Type B pancreatic cell (in vitro differentiated cells): Measurements from ENCODE around the gene DSCAM. TPM values are rescaled to one million over a fixed set of nuclear protein-coding genes. Genes with fewer than 3 reads are reported as not detected.

Experiments used
- DNase-seq: peaks from one replicate; pipeline ENCODE4 v3.0.0; 2021; ENCODE audit warnings: mixed read lengths; ENCODE audit not compliant: unreplicated experiment; ENCODE audit errors: extremely low spot score
- H3K27ac Mint-ChIP-seq: 2 replicates; pipeline ENCODE4 v1.8.0; 2021; ENCODE audit warnings: mild to moderate bottlenecking, mixed read lengths
- H3K27me3 Mint-ChIP-seq: 2 replicates; pipeline ENCODE4 v1.8.0; 2021; ENCODE audit warnings: mixed read lengths
- H3K36me3 Mint-ChIP-seq: 2 replicates; pipeline ENCODE4 v1.8.0; 2021; ENCODE audit warnings: mixed read lengths
- H3K4me1 Mint-ChIP-seq: one replicate; pipeline ENCODE4 v1.8.0; 2021; ENCODE audit warnings: mixed read lengths; ENCODE audit not compliant: unreplicated experiment
- H3K4me3 Mint-ChIP-seq: 2 replicates; pipeline ENCODE4 v1.8.0; 2021; ENCODE audit warnings: mild to moderate bottlenecking, mixed read lengths
- H3K9me3 Mint-ChIP-seq: 2 replicates; pipeline ENCODE4 v1.8.0; 2021; ENCODE audit warnings: mixed read lengths
- total RNA-seq: library from RNA; stranded (reverse); gene quantifications from 2 replicates; pipeline ENCODE4 v1.2.1, GENCODE V29; 2021; ENCODE audit warnings: low replicate concordance
- TF ChIP-seq, protein P1 (sequence below): fragments of 200-600 bp; sonication (generic); conservative IDR thresholded peaks from 2 replicates; pipeline ENCODE4 v1.5.0; 2021; ENCODE audit warnings: antibody characterized with exemption, mild to moderate bottlenecking

The DSCAM gene
- total RNA-seq, 1 donor from 2014 or later = 1.4 TPM

DNA sequence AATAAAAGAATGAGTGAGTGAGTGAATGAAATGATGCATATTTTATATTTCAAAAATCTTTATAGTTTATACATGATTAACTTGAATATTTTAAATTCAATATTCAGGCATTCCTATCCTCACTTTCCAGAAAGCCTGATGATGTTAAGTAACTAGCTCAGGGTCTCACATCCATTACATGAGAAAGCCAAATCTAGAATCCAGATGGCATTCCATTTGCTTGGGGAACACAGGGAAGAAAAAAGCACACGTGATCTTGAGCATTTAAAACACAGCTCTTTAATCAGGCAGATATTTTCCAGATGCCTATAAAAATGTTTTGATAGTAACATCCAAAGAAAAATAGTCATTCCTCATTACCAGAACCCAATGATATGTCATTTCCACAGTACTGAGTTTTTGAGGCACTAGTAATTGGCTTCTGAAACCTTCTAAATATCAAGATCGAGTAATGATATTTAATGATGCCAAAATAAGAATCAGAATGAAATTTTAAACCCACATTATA is 291.9 kb downstream of the DSCAM start:
- DNase-seq = no peak
- Mint-ChIP-seq H3K4me1 (peaks cover 3% of the 10 kb centered on the region), H3K27me3 (no peaks in the 10 kb centered on the region), H3K36me3 (no peaks in the 10 kb centered on the region), H3K27ac (no peak overlapping the region), H3K4me3 (no peak overlapping the region), H3K9me3 (no peaks in the 10 kb centered on the region)
- TF ChIP-seq, protein P1, sequence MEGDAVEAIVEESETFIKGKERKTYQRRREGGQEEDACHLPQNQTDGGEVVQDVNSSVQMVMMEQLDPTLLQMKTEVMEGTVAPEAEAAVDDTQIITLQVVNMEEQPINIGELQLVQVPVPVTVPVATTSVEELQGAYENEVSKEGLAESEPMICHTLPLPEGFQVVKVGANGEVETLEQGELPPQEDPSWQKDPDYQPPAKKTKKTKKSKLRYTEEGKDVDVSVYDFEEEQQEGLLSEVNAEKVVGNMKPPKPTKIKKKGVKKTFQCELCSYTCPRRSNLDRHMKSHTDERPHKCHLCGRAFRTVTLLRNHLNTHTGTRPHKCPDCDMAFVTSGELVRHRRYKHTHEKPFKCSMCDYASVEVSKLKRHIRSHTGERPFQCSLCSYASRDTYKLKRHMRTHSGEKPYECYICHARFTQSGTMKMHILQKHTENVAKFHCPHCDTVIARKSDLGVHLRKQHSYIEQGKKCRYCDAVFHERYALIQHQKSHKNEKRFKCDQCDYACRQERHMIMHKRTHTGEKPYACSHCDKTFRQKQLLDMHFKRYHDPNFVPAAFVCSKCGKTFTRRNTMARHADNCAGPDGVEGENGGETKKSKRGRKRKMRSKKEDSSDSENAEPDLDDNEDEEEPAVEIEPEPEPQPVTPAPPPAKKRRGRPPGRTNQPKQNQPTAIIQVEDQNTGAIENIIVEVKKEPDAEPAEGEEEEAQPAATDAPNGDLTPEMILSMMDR = no peak

DNA sequence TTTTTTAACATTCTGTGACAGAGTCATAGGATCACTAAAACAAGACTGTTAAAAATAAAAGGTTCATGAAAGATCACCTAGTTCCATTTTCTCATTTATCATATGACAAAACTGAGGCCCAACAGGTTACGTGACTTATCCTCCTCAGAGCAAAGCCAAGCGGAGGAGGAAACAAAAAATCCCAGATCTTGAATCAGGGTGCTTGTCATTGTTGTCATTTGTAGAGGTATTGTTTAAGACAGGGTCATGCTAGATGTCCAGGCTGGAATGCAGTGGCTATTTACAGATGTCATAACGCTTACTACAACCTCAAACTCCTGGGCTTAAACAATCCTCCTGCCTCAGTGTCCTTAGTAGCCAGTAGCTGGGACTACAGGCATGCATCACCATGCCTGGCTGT is 293.2 kb downstream of the DSCAM start:
- peak overlapping the region; percentile 14 for H3K27ac Mint-ChIP-seq

DNA sequence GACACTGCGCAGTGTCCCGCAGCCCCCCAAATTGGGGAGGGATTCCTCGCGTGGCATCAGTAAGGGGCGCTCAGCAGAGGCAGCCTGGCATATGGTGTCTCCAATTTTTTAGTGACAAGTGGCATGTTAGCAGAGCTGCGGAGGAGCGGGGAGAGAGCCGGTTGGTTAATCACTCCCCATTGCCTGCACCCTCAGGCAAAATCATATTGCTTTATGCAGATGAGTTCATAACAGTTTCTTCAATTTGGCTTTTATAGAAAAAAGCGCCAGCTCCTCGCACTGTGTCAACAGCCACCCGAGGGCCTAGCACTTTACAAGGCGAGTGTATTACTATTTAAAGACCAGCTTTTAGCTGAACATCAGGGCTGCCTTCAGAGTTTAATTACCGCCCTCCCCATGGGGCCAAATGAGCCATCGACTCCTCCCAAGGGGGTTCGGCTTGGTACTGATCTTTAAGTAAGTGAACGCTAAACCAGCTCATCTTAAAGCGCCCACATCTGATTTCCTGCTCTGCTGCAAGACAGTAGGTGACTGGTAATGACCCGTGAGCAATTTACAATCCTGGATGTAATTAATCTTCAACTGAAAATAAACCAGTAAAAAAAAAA is 298.9 kb downstream of the DSCAM start:
- H3K27ac Mint-ChIP-seq = no peak overlapping the region
- TF ChIP-seq, protein P1 = no peak
- no peak overlapping the region for H3K4me3 Mint-ChIP-seq
- H3K36me3 Mint-ChIP-seq = no peaks in the 10 kb centered on the region
- no peak for DNase-seq
- H3K27me3 Mint-ChIP-seq = no peaks in the 10 kb centered on the region
- no peaks in the 10 kb centered on the region for H3K4me1 Mint-ChIP-seq
- H3K9me3 Mint-ChIP-seq = peaks cover 4% of the 10 kb centered on the region

More for the DNA sequence above, 293.2 kb downstream of the DSCAM start:
- TF ChIP-seq, protein P1 = no peak
- peaks cover 3% of the 10 kb centered on the region for H3K4me1 Mint-ChIP-seq
- H3K27me3 Mint-ChIP-seq = no peaks in the 10 kb centered on the region
- no peak overlapping the region for H3K4me3 Mint-ChIP-seq
- no peak for DNase-seq
- no peaks in the 10 kb centered on the region for H3K36me3 Mint-ChIP-seq
- no peaks in the 10 kb centered on the region for H3K9me3 Mint-ChIP-seq

DNA sequence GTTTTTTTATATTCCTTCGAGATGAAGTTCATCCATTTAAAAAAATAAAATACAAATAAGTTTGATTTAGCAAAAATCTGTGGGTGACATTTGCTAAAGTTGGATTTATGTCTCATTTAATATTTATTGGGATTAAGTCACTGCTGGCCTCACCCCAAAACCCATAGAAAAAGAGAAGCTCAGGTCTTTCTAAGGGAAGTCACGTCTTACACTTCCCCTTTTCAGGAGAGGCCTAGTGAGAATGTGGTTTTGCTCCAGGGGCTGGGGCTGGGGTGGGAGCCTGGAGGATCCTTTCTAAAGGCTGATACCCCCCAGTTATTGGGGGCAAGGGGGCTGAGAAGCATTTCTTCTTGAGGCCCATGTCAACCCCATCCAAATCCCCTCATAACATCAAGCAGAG is 300.3 kb downstream of the DSCAM start:
- Mint-ChIP-seq H3K36me3 (no peaks in the 10 kb centered on the region), H3K4me1 (no peaks in the 10 kb centered on the region), H3K27me3 (no peaks in the 10 kb centered on the region), H3K27ac (no peak overlapping the region), H3K4me3 (no peak overlapping the region), H3K9me3 (peaks cover 4% of the 10 kb centered on the region)
- TF ChIP-seq, protein P1 = no peak
- no peak for DNase-seq

DNA sequence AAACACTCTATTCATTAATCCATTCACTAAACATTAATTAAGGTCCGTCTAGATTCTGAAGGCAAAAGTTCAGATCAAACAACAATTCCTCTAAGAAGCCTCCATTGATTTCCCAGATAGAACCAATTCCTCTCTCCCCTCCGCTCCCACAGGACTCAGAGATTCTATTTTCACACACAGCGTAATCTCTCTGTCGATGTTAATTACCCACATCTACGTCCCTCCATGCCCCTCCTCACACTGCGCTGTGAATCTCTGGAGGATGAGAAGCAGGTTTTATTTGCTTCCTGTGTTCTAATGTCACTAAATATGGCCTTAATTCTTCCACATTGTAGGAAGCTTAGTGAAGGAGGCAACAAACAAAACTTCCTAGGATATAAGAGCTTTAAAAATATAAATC is 306.7 kb downstream of the DSCAM start:
- Mint-ChIP-seq H3K4me3 (no peak overlapping the region), H3K4me1 (peaks cover 7% of the 10 kb centered on the region), H3K27ac (no peak overlapping the region), H3K9me3 (peaks cover 11% of the 10 kb centered on the region), H3K27me3 (no peaks in the 10 kb centered on the region), H3K36me3 (no peaks in the 10 kb centered on the region)
- no peak for DNase-seq
- TF ChIP-seq, protein P1 = no peak
